GM19099 (cell line): ENCODE measurements around the gene HNRNPUL1.

Experiments used
- POLR2A ChIP-seq: IDR thresholded peaks from 3 replicates; pipeline ENCODE4 v1.6.1; 2011; ENCODE audit warnings: low read depth; ENCODE audit not compliant: insufficient read length; ENCODE audit errors: extremely low read depth

HNRNPUL1 gene

DNA sequence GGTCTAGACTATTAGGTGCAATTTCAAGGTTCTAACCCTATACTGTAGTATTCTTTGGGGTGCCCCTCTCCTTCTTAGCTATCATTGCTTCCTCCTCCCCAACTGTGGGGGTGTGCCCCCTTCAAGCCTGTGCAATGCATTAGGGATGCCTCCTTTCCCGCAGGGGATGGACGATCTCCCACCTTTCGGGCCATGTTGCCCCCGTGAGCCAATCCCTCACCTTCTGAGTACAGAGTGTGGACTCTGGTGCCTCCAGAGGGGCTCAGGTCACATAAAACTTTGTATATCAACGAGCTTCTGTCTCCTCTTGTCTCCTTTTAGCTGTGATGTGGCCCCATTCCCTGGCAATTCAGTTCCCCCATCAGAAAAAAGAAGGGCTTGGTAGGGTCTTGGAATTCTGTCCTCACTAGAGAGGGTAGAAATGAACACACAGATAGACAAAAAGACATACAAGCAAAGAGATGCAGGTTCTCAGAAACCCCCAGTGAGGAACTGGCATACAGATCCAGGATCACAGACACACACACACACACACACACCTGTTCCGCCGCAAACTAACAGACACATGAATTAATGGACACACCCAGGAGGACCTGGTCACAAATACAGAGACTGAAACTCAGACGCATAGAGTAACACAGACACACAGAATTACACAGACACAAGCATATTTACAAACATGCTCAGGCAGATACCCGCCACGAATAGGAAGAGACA is 2.5 kb upstream of the HNRNPUL1 start:
- no peak for TF ChIP-seq POLR2A

DNA sequence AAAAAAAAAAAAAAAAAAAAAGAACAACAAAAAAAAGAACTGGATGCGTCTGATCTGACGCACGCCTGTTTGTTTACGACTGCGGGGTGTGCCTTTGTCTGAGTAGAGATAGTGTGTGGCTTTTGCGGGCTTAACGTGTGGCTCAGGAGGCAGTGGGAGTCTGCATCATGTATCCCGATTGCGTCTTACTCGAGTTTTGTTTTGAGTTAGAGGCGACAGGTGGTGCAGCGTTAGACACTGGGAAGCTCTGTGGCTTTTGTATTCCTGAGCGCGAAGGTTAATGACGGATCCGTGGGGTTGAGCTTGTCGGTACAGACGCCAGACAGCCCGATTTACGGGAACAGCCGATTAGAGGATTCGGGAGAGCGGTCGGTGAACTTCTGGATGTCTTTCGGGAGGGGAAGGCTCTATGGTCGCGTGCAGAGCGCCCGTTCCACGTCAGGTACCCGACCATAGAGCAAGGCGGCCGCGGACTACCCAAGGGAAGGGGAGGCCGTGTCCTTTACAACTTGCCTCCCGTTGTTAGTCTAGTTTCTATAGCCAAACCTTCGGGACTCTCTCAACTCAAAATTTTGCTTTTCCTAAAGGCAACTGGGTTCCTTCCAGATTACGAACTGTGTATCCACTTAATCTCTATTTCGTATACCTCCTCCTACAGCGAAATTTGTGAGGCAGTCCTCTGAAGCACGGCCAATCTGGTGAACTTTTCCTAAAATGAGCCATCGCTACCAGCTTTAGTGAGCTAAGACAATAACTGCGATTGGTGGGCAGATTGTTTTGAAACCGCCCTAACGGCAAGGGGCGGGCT is 926 bp upstream of the HNRNPUL1 start:
- no peak for TF ChIP-seq POLR2A

DNA sequence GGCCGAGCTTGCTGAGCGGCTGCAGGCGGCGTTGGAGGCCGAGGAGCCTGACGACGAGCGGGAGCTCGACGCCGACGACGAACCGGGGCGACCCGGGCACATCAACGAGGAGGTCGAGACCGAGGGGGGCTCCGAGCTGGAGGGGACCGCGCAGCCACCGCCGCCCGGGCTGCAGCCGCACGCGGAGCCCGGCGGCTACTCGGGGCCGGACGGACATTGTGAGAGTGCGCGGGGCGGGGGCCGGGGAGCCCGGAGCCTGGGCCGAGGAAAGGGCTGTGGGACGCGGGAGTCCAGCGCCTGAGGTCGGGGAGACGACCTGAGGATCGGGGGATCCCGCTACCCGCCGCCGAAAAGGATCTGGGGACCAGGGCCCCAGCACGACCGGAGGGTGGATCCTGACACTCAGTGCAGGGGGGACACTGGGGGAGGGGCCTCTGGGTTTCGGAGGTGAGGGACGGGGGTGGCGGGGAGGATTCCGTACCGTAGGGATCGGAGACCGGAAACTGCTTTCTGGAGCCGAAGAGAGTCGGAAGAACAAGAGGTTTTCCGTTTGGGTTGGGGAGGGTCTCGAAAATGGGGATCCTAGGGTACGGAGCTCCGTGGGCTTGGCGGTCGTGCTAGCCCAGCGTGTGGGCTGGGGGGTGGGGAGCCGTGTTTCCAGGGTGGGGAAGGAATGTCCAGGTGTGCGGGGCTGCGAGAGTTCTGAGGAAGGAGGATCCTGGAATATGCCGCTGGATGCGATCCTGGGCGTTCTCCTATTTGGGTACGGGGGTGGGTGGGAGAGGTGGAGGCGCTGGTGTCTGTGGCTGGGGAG is 616 bp downstream of the HNRNPUL1 start:
- TF ChIP-seq POLR2A = peak; percentile 34

DNA sequence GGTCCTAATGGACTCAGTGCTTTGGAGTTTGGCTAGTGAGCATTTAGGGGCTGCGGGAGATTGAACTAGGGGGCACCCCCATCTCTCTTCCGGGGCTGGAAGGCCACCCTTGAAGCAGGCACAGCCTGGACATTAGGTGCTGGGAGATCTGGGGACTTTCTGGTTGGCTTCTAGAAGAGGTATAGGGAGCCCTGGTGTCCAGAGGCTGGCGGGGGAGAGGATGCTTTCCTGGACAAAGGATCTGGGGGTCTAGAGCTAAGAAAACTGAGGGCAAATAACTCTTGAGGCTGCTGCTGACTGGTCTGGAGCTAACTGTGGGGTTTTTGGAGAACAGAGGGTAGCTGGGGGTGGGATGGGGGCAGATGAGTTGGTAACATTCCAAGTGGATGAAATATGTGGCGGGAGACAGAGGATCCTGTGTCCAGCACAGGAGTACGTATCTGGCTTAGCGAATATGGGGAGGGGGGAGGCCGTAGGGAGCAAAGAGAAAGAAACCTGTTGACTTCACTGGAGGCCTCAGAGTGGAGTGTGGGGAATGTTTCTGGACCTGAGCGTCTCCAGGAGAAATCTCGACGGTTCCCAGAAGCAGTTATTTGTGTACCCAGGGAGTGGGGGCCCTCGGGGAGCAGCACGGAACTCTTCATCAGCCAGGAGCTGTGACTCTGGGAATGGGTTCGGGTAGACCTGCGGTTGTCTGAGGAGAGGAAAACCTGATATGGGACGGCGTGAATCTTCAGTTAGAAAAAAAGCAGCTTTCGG is 1.4 kb downstream of the HNRNPUL1 start:
- no peak for TF ChIP-seq POLR2A

DNA sequence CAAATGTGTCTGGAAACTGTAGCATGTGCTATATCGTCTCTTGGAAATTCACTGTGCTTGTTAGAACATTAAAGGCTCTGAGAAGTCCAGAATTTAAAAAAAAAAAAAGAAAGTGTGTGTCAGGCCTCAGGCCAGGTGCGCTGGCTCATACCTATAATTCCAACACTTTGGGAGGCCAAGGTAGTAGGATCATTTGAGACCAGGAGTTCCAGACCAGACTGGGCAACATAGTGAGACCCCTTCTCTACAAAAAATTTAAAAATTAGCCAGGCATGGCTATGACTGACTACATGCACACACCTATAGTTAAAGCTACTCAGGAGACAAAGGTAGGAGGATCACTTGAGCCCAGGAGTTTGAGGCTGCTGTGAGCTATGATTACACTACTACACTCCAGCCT is 4.9 kb downstream of the HNRNPUL1 start:
- no peak for TF ChIP-seq POLR2A

DNA sequence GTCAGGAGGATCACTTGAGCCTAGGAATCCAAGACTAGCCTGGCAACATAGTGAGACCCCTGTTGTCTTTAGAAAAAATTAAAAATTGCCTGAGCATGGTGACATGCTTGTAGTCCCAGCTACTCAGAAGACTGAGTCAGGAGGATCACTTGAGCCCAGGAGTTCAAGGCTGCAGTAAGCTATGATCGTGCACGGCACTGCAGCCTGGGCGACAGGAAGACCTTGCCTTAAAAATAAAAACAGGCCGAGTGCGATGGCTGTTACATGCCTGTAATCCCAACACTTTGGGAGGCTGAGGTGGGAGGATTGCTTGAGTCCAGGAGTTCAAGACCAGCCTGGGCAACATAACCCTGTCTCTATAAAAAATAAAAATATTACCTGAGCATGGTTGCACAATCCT is 5.4 kb downstream of the HNRNPUL1 start:
- no peak for TF ChIP-seq POLR2A

DNA sequence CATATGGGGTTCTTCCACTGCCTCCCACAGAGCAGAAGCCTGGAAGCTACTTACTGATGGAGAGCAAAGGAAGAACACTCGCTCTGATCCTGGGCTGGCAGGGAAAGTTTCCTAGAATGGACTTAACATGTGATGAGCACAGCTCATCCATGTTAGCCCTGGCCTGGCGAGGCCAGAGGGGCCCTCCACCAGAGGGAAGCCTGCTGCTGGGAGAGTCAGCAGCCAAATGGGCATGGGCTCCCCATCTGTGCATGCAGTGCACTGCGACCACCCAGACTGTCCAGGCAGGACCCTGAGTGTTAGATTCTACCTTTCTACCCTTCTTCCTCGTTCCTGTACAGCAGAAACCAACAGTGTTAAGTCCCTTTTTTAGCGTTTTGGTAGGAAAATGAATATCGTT is 8.9 kb downstream of the HNRNPUL1 start:
- no peak for TF ChIP-seq POLR2A

DNA sequence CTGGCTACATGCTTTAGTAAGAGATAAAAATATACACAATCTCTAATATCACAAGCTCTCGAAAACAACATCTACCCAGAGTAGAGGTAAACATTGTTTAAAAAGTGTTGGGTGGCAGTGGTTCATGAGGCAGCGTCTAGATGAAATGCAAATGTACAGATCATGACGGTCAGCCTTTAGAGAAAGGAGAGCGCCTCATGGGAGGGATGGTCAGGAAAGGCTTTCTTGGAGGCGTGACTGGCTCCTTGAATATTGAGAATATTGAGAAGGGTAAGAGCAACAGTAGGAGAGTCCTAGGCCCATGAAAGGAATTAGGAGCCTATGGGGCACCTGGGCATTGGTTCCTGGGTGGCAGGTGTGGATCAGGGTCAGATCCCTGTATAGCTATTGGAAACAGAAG is 10.6 kb downstream of the HNRNPUL1 start:
- no peak for TF ChIP-seq POLR2A

DNA sequence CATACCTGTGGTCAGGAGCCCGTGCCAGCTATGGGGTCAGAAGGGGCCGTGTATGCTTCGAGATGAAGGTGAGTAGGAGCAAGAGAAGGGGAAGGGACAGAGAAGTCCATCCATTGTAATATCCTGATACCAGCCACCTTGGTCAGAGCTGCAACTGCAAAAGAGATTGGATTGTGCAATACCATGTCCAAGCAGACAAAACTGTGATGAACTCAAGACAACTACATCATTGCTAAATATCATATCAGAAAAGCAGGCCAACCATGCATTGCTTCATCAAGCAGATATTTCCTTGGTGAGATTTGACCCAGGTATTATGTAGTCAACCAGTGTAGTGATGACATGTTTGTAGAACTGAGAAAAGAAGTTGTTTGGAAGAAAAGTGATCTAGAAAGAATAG is 12.1 kb downstream of the HNRNPUL1 start:
- TF ChIP-seq POLR2A = no peak

DNA sequence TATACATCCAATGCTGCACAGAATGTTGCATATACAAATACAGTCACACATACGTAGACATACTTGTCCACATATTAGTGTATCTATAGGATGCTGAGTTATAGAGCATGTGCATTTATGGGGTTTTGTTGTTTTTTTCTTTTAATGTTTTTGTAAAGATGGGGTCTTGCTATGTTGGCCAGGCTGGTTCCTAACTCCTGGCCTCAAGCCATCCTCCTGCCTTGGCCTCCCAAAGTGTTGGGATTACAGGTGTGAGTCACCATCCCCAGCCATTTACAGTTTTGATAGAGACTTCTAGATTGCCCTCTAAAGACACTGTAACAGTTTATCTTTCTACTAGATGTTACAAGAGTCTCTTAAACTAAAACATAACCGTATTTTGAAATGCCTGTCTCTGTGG is 14.3 kb downstream of the HNRNPUL1 start:
- TF ChIP-seq POLR2A = no peak

DNA sequence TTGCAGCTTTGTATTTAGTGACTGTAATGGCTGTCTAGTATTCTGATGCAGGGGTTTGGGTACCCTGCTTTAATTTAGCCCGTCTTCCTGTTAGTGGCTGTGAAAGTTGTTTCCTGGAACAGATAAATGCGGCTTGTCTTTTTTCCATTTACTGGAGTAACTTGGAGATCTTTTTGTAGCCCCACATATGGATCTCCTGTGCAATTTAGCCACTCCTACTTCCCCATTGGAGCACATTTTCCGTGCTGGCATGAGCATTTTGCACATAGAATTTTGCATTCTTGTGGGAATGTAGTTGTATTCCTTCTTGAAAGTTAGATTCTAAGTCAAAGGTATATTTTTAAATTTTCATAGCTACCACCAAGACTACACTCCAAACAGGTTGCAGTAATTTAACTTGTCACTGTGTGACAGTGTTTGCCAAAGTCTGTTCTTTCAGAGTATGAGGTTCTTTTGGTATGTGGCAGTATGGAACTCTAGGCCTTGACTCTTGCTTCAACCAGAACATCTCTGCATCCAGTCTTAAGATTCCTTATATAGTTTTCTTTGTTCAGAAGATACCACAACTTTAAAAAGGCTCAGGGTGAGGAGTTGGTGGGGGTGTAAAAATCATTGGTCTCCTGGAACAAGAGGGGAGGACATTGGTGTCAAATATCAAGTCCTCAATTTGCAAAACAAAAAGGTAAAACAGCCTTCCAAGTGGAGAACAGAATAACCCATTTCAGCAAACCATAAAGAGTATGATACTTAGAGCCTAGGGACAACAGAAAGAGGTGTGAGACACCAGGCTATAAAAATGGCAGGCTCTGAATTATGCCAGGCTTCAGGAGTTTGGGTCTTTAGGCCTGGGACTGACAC is 24.7 kb downstream of the HNRNPUL1 start:
- no peak for TF ChIP-seq POLR2A

DNA sequence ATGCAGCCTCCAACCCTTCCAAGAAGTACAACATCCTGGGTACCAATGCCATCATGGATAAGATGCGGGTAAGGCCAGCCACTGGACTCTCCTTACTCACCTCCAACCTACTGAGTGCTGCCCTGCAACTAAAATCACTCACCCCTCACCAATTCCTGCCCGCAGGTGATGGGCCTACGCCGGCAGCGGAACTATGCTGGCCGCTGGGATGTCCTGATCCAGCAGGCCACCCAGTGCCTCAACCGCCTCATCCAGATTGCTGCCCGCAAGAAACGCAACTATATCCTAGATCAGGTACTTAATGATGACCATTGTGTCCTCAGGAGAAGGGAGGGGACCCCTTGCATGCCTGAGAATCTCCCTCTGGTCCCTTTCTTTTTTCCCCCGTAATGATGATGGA is 30.2 kb downstream of the HNRNPUL1 start:
- TF ChIP-seq POLR2A = no peak

DNA sequence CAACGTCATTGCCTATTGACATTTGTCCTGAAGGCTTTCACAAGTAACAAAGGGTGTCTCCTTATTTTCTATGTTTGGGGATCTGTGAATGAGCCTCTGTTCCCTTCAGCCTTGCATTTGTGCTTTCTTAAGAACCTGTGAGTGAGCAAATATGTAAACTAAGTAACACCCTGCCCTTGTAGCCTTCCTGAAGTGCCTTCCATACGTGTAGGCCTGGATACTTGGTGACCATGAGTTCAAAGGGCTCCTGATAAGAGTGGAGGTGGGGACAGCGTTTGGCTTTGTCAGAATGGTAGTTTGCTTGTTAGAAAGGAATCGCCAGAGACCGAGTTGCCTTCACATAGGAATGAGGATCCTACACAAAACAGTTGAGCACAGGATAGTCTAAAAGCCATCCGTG is 31.3 kb downstream of the HNRNPUL1 start:
- TF ChIP-seq POLR2A = no peak

DNA sequence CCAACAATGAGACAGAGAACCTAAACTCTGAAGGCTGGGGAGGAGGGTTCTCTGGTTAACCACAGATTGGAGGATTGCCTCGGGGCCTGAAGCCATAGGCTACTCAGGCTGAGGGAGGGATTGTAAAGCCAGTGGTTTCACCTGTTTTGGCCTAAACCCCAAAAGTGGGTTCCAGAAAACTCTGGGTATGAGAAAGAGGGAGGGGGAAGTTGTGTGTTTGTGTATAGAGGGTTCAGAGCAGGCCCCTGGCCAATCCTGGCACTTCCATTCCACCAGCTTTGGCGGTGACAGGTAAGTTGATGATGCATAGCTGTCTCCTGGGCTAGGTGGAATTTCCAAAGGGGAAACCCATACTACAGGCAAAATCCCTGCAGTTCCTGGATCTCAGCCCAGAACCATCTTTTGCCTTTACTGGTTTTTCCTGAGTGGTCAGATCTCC is 32.3 kb downstream of the HNRNPUL1 start:
- no peak for TF ChIP-seq POLR2A
